GM12874 (cell line): ENCODE measurements around the gene LIN7C.

Source experiments
- TF ChIP-seq, protein P1 (sequence below): IDR thresholded peaks from 2 replicates; pipeline ENCODE4 v1.5.1; 2011; ENCODE audit warnings: low read depth, mild to moderate bottlenecking, control low read depth, low read length, moderate library complexity; ENCODE audit not compliant: insufficient read depth

LIN7C gene

DNA sequence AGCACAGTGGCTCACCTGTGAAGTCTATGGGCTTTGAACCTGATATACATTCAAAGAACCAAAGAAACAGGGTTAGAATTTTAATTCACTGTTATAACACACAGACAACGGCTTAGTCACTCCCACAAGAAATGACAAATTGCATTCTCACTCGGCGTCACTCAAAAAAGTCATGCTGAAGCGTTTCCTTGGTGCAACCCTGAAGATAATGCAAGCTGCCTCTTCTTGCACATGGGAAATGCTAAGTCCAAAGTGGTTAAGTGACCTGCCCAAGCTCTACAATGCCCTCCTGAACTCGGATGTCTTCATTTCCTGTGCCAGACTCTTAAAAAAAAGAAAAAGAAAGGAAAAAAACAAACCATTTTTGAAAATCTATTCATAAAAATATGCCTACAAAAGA lies 44.0 kb downstream of the LIN7C start:
- TF ChIP-seq, protein P1, sequence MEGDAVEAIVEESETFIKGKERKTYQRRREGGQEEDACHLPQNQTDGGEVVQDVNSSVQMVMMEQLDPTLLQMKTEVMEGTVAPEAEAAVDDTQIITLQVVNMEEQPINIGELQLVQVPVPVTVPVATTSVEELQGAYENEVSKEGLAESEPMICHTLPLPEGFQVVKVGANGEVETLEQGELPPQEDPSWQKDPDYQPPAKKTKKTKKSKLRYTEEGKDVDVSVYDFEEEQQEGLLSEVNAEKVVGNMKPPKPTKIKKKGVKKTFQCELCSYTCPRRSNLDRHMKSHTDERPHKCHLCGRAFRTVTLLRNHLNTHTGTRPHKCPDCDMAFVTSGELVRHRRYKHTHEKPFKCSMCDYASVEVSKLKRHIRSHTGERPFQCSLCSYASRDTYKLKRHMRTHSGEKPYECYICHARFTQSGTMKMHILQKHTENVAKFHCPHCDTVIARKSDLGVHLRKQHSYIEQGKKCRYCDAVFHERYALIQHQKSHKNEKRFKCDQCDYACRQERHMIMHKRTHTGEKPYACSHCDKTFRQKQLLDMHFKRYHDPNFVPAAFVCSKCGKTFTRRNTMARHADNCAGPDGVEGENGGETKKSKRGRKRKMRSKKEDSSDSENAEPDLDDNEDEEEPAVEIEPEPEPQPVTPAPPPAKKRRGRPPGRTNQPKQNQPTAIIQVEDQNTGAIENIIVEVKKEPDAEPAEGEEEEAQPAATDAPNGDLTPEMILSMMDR, result no peak

DNA sequence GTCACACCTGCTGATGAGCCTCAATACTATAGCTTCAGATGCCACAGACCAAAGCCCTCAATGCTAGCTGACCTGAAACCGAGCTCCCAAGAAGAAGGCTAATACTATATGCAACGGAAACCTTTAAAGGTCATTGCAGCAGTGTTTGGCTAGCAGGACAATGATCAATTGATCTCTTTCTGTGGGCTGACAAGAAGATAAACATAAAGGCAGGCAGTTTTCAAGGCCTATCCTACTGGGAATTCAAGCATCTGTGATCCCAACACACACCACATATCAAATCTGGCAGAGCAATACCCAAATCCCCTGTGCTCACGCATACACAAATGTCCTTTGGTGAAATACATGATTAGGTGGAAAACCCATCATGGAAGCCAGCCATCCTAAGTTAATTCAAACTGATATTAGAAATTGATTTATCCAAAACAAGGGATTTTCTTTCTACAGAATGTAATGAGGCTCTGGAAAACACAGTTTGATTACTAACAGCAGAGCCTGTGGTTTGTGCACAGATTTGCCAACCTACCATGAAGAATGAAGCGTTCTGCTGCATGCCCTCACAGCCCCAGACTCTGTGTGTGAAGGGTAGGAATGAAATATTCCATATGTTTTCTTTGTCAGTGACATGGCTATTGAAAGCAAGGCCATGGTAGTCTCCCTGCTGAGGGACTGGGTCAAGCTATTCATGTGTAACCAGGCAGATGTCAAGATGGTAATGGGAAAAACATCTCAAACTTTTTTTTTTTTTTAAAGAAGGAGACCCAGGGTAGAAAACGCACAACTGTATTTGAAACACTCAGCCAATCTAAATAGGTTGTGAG lies 46.2 kb downstream of the LIN7C start:
- TF ChIP-seq, protein P1, result no peak

DNA sequence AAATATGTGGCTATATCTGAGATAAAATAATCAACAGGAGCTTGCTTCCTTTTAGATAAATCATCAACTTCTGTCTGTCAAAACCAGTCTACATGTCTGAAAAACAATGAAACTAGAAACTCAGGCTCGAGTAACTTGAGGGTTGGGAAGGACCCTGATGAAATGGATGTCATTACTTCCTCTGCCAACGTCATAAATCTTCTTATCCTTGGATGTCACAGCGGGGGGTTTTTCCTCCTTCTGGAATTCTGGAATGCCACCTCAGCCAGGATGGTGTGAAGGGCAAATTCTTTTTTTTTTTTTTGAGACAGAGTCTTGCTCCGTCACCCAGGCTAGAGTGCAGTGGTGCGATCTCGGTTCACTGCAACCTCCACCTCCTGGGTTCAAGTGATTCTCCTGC lies 47.4 kb downstream of the LIN7C start:
- TF ChIP-seq, protein P1, result no peak

DNA sequence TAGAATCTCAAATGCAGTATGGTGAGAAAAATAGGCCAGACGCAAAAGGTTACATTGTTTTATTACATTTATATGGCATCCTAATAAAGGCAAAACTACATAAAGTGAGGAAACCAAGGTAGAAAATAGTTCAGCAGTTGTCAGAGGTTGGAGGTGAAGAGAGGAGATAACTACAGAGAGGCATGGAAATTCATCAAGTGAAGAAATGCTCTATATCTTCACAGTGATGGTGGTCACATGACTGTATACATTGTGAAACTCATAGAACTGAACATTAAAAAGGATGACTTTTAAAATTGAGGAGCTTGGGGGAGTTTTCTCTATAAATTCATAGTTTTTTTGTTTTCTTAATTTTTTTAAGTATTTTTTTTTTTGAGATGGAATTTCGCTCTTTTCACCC lies 48.4 kb downstream of the LIN7C start:
- TF ChIP-seq, protein P1, result no peak

DNA sequence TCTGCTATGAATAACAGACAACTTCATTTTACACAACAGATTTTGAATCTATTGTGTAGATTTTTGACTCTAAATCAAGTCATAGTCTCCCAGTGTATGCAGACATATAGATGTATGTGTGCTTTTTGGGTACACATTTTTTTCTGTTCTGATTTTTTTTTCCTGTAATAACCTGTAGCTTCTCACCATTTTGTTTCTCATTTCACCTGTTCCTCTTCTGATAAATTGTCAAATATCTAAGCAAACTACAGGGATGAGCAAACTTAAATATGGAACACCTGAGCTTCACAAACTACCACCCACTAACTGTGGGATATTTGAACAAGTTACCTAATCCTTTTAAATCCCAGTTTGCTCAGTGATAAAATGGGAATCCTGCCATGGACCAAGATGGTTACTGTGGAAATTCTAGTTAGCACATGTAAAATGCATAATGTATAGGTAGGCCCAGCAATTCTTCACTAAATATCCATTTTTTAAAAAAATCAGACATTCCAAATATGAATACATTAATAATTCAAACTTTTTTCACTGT lies 49.7 kb downstream of the LIN7C start:
- TF ChIP-seq, protein P1, result no peak

DNA sequence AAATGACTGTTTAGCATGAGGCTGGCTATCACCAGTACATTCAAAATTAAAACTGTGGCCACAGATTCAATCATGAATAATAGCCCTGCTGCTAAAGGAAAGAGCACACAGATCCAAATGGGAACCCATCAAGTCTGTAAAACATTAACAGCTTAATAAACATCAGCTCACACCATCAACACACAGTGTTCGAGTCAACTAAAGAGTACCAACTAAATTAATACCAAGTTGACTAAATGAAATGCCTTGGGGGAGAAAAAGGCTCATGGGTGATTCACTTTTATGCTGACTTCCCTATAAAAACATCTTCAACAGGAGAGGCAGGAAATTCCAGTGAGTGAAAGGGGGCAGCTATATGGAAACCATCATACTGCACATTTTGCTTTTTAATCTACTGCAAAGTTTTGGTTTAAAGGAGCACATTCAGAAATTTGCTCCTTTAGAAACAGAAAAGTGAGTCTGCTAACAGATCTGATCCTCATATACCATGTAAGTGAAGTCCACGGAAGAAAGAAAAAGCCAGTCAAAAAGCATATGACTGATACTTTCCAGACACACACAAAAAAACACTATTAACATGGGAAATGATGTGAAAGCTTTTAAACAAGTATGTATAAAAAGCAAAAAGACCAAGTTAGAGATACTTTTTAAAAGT lies 50.3 kb downstream of the LIN7C start:
- TF ChIP-seq, protein P1, result no peak

DNA sequence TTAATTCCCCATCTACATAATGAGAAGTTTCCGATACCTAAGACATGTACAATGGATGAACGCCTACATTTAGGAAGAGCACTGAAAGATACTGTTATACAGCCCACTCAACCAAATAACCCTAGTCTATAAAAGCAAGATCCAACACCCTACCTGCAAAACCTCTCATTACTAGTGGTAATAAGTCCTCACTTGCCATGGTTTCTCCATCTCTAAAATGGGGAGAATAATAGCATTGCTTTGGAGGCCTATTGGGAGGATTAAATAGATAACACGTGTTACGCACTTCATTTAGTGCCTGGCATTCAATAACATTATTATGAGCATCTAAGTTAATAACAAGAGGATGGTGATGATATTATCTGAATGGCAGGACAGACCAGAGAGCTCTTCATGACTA lies 50.9 kb downstream of the LIN7C start:
- TF ChIP-seq, protein P1, result no peak
